Measurements from ENCODE around the gene ERG. TPM values are rescaled to one million over a fixed set of nuclear protein-coding genes. Genes with fewer than 3 reads are reported as not detected.

The ERG gene
- total RNA-seq, 1 donor from 2014 or later = 28.5 TPM

GRCh38 chr21:38380481-38381137, 117.7 kb downstream of the ERG start:
- peak; percentile 7 to 33 (median 28) for TF ChIP-seq CTCF (IDR thresholded peaks at IDR 0.05)
- Histone ChIP-seq H3K4me1 (peaks cover 17 to 41% of the 10 kb centered on the region in 2 donors), H3K27ac (peak overlapping the region; percentile 75 to 89), H3K36me3 (peaks cover 6 to 15% of the 10 kb centered on the region in 2 donors), H3K27me3 (no peaks in the 10 kb centered on the region), H3K9me3 (no peaks in the 10 kb centered on the region), H3K4me3 (peak overlapping the region in 1 of 2 donors; percentile 17)
- DNase-seq (ENCODE audit: low spot score in 2 of 2) = peak in 1 of 2 donors; percentile 78
- intact Hi-C loops (cut with DNase I) = loop anchor here (5.0 to 10.0 kb wide), 3 partner anchors 52 to 334 kb away; no protein-coding TSS in a partner anchor

GRCh38 chr21:38379147-38379546, 119.1 kb downstream of the ERG start:
- no peak for DNase-seq (ENCODE audit: low spot score in 2 of 2)
- no peaks in the 10 kb centered on the region for H3K9me3 ChIP-seq
- H3K36me3 ChIP-seq = peaks cover 6 to 15% of the 10 kb centered on the region in 2 donors
- H3K27ac ChIP-seq = peak overlapping the region; percentile 76 to 89
- H3K4me1 ChIP-seq = peaks cover 17 to 33% of the 10 kb centered on the region in 2 donors
- no peak overlapping the region for H3K4me3 ChIP-seq
- intact Hi-C loops (cut with DNase I) = loop anchor here (10.0 kb wide), 1 partner anchor 756 kb away; no protein-coding TSS in a partner anchor
- no peak for TF ChIP-seq CTCF (IDR thresholded peaks at IDR 0.05)
- H3K27me3 ChIP-seq = no peaks in the 10 kb centered on the region

- Histone ChIP-seq H3K27ac (peak overlapping the region; percentile 76 to 89), H3K27me3 (no peaks in the 10 kb centered on the region), H3K4me3 (no peak overlapping the region), H3K36me3 (peaks cover 0 to 2% of the 10 kb centered on the region in 2 donors), H3K4me1 (peaks cover 17 to 28% of the 10 kb centered on the region in 2 donors), H3K9me3 (no peaks in the 10 kb centered on the region)
- no peak for TF ChIP-seq CTCF (IDR thresholded peaks at IDR 0.05)
- intact Hi-C loops (cut with DNase I) = loop anchor here (10.0 kb wide), 1 partner anchor 757 kb away; no protein-coding TSS in a partner anchor
- DNase-seq (ENCODE audit: low spot score in 2 of 2) = no peak
Measured at GRCh38 chr21:38377165-38378088, 120.8 kb downstream of the ERG start.

- no peak for TF ChIP-seq CTCF (IDR thresholded peaks at IDR 0.05)
Measured at GRCh38 chr21:38376693-38377092, 121.6 kb downstream of the ERG start.

GRCh38 chr21:38376235-38376634, 122.0 kb downstream of the ERG start:
- DNase-seq (ENCODE audit: low spot score in 2 of 2) = no peak
- no peaks in the 10 kb centered on the region for H3K36me3 ChIP-seq
- peak overlapping the region; percentile 76 to 89 for H3K27ac ChIP-seq
- no peak for TF ChIP-seq CTCF (IDR thresholded peaks at IDR 0.05)
- intact Hi-C loops (cut with DNase I) = loop anchor here (10.0 kb wide), 1 partner anchor 759 kb away; no protein-coding TSS in a partner anchor
- H3K4me3 ChIP-seq = no peak overlapping the region
- H3K27me3 ChIP-seq = no peaks in the 10 kb centered on the region
- H3K4me1 ChIP-seq = peaks cover 8 to 17% of the 10 kb centered on the region in 2 donors
- peaks cover 0 to 7% of the 10 kb centered on the region in 2 donors for H3K9me3 ChIP-seq

More at GRCh38 chr21:38376693-38377092, 121.6 kb downstream of the ERG start:
- H3K27me3 ChIP-seq = no peaks in the 10 kb centered on the region
- H3K4me1 ChIP-seq = peaks cover 13 to 22% of the 10 kb centered on the region in 2 donors
- H3K9me3 ChIP-seq = peaks cover 0 to 4% of the 10 kb centered on the region in 2 donors
- H3K4me3 ChIP-seq = no peak overlapping the region
- H3K27ac ChIP-seq = peak overlapping the region; percentile 76 to 89
- intact Hi-C loops (cut with DNase I) = loop anchor here (10.0 kb wide), 1 partner anchor 758 kb away; no protein-coding TSS in a partner anchor
- no peak for DNase-seq (ENCODE audit: low spot score in 2 of 2)
- H3K36me3 ChIP-seq = no peaks in the 10 kb centered on the region

Data from ascending aorta (tissue), 2 donors.